ENCODE measurements around the gene KLHL3.

Gene KLHL3

DNA sequence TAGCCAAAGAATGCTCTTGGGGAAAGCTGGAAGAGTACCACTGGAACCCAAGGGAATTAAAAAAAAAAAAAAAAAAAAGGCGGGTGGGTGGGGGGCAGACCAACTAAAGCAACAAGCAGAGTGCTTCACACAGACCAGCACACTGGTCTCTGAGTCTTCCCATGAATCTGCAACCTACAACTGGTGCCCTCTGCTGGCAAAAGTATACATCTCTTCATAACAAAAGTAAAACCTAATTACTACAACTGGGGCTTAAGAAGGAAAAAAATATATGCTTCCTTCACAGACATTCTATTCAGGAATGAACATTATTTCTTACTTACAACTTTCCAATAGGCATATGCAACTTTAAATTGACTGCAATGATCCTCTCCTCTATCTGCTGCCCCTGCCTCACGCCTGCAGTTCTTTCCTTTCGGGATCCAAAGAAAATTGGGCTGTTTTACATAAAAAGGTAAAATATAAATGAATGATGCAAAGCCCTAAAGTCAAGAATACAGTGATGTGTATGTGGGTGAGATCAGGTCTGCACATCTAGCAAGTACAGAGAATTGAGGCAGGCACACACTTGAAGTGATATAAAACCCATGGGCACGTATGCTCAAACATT lies 7.2 kb upstream of the KLHL3 start:
- TF ChIP-seq, protein P1, sequence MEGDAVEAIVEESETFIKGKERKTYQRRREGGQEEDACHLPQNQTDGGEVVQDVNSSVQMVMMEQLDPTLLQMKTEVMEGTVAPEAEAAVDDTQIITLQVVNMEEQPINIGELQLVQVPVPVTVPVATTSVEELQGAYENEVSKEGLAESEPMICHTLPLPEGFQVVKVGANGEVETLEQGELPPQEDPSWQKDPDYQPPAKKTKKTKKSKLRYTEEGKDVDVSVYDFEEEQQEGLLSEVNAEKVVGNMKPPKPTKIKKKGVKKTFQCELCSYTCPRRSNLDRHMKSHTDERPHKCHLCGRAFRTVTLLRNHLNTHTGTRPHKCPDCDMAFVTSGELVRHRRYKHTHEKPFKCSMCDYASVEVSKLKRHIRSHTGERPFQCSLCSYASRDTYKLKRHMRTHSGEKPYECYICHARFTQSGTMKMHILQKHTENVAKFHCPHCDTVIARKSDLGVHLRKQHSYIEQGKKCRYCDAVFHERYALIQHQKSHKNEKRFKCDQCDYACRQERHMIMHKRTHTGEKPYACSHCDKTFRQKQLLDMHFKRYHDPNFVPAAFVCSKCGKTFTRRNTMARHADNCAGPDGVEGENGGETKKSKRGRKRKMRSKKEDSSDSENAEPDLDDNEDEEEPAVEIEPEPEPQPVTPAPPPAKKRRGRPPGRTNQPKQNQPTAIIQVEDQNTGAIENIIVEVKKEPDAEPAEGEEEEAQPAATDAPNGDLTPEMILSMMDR (IDR thresholded peaks at IDR 0.05; ENCODE audit: control insufficient read depth, extremely low read depth, insufficient read depth): peak; percentile 73
- no peak overlapping the region for H3K4me3 ChIP-seq (ENCODE audit: low read depth, low read length)
- DNase-seq (ENCODE audit: low read depth): peak; percentile 26

DNA sequence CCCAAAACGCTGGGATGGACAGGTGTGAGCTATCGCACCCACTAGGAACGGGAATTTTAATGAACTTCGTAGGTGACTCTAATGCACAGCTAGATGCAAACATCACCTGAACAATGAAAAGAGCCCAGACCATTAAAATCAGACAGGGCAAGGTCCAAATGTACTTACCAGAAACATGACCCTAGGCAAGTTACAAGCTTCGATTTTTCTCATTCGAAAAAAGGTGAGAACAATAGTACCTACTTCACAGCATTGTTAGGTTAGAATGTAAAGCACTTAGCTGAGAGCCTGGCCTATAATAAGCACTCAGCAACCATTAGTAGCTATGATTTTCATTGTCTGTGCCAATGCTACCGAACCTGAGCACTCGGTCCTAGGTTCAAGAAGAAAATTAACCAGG lies 5.8 kb upstream of the KLHL3 start:
- H3K4me3 ChIP-seq (ENCODE audit: low read depth, low read length): no peak overlapping the region
- DNase-seq (ENCODE audit: low read depth): no peak
- TF ChIP-seq, protein P1 (IDR thresholded peaks at IDR 0.05; ENCODE audit: control insufficient read depth, extremely low read depth, insufficient read depth): no peak

DNA sequence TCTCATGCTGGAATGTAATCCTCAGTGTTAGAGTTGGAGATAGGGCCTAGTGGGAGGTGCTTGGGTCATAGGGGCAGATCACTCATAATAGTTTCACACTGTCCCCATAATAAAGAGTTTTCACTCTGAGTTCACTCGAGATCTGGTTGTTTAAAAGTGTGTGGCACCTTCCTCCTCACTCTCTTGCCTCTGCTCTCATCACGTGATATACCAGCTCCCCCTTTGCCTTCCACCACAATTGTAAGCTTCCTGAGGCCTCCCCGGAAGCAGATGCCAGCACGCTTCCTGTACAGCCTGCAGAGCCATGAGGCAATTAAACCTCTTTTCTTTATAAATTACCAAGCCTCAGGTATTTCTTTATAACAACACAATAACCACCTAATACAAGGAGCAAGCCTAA lies 3.8 kb upstream of the KLHL3 start:
- DNase-seq (ENCODE audit: low read depth): no peak
- H3K4me3 ChIP-seq (ENCODE audit: low read depth, low read length): no peak overlapping the region
- TF ChIP-seq, protein P1 (IDR thresholded peaks at IDR 0.05; ENCODE audit: control insufficient read depth, extremely low read depth, insufficient read depth): no peak

DNA sequence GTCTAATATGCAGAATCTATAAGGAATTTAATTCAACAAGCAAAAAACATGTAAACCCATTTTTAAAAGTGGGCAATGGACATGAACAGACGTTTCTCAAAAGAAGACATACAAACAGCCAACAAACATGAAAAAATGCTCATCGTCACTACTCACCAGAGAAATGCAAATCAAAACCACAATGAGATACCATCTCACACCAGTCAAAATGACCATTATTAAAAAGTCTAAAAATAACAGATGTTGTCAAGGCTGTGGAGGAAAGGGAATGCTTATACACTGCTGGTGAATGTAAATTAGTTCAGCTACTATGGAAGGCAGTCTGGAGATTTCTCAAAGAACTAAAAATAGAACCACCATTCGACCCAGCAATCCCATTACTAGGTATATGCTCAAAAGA lies 3.1 kb upstream of the KLHL3 start:
- TF ChIP-seq, protein P1 (IDR thresholded peaks at IDR 0.05; ENCODE audit: control insufficient read depth, extremely low read depth, insufficient read depth): no peak
- no peak for DNase-seq (ENCODE audit: low read depth)
- H3K4me3 ChIP-seq (ENCODE audit: low read depth, low read length): no peak overlapping the region

DNA sequence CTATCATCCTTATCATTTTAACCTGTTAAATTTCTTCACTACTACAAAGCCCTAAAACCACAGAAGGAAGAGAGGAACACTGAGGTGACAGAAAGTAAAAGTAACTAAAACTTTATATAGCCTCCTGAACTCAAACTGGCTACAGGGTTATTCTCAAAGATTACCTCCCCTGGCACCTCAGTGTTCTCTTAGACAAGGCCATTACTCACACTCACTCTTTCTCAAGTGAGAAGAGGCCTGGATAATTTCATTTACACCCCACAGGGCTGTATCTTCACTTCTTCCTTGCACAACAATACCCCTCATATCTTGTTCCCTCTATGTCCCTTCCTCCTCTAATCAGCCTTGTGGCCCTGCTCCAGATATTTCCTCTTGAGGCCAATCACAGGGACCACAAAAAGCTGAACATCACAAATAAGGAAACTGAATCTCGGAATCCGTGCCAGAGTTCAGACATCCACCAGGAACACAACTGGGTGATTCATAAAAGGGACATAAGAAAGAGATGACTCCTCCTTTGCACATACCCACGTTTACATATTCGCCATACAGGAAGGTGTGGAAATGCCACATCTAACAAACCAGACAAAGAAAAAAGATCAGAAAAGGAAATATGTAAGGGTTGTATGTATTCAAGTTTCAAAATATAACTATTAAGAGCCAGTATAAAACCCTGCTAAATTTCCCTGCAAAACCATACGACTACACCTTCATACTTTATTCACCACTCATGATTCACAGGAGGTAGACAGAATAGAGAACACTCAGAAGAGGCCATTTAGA lies 1.7 kb upstream of the KLHL3 start:
- TF ChIP-seq, protein P1 (IDR thresholded peaks at IDR 0.05; ENCODE audit: control insufficient read depth, extremely low read depth, insufficient read depth): no peak
- no peak for DNase-seq (ENCODE audit: low read depth)
- no peak overlapping the region for H3K4me3 ChIP-seq (ENCODE audit: low read depth, low read length)

DNA sequence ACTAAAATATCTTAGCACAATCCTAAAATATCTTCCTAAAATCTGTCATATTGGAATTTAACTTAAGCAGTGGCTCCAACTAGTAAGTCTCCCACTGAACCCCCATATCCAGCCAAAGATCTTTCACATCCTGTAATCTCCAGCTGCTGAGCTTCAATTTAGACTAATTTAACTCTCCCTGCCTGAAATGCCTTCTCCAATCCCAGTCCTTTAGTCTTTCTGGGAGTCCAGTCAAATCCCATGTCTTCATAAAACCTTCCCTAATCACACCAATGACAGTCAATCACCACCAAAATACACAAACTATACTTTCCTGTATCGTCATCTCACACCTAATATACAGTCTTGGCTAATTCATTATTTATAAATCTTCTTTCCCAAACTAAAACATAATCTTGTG lies 607 bp upstream of the KLHL3 start:
- TF ChIP-seq, protein P1 (IDR thresholded peaks at IDR 0.05; ENCODE audit: control insufficient read depth, extremely low read depth, insufficient read depth): no peak
- H3K4me3 ChIP-seq (ENCODE audit: low read depth, low read length): no peak overlapping the region
- no peak for DNase-seq (ENCODE audit: low read depth)
